Measurements from ENCODE around the gene MFGE8.
"Not testable (repeated sequence)": the region's sequence is repeated elsewhere in the genome, so short reads cannot be mapped to it uniquely, and the experiment has no call there.

The MFGE8 gene

GRCh38 chr15:88930579-88930978 lies 17.4 kb upstream of the MFGE8 start:
- DNase-seq (ENCODE audit: extremely low read depth, low read depth) = no peak

DNA sequence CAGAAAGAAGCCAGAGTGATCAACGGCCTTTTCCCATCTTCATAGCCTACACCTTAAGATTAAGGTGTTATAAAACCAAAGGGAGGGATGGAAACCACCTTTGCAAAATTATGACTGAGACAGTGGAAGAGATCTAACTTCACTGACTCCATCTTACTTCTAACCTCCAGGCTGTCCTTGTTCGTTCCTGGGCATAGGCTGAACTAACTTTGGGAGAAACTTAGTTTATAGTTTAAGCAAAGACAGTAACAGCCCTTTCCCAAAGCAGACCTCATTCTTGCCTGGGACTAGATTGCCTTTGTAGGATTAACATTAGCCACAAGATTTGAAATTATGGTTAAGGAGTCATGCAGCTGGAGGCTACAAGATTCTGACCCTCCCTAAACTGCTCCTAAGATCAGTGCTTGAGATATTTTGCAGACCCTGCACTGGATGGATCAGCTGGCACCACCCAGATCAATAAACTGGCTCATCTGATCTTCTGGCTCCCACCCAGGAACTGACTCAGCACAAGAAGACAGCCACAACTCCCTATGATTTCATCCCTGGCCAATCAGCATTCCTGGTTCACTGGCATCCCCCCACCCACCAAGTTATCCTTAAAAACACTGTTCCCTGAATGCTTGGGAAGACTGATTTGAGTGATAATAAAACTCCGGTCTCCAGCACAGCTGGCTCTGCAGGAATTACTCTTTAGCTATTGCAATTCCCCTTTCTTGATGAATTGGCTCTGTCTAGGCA lies 16.3 kb upstream of the MFGE8 start:
- DNase-seq (ENCODE audit: extremely low read depth, low read depth) = not testable (repeated sequence)

More at GRCh38 chr15:88930579-88930978, 17.4 kb upstream of the MFGE8 start:
- TF ChIP-seq, protein P1, sequence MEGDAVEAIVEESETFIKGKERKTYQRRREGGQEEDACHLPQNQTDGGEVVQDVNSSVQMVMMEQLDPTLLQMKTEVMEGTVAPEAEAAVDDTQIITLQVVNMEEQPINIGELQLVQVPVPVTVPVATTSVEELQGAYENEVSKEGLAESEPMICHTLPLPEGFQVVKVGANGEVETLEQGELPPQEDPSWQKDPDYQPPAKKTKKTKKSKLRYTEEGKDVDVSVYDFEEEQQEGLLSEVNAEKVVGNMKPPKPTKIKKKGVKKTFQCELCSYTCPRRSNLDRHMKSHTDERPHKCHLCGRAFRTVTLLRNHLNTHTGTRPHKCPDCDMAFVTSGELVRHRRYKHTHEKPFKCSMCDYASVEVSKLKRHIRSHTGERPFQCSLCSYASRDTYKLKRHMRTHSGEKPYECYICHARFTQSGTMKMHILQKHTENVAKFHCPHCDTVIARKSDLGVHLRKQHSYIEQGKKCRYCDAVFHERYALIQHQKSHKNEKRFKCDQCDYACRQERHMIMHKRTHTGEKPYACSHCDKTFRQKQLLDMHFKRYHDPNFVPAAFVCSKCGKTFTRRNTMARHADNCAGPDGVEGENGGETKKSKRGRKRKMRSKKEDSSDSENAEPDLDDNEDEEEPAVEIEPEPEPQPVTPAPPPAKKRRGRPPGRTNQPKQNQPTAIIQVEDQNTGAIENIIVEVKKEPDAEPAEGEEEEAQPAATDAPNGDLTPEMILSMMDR (IDR thresholded peaks at IDR 0.05; ENCODE audit: low read depth, low read length) = no peak

GRCh38 chr15:88928192-88928591 lies 15.0 kb upstream of the MFGE8 start:
- not testable (repeated sequence) for DNase-seq (ENCODE audit: extremely low read depth, low read depth)

GRCh38 chr15:88925648-88926047 lies 12.5 kb upstream of the MFGE8 start:
- not testable (repeated sequence) for DNase-seq (ENCODE audit: extremely low read depth, low read depth)

DNA sequence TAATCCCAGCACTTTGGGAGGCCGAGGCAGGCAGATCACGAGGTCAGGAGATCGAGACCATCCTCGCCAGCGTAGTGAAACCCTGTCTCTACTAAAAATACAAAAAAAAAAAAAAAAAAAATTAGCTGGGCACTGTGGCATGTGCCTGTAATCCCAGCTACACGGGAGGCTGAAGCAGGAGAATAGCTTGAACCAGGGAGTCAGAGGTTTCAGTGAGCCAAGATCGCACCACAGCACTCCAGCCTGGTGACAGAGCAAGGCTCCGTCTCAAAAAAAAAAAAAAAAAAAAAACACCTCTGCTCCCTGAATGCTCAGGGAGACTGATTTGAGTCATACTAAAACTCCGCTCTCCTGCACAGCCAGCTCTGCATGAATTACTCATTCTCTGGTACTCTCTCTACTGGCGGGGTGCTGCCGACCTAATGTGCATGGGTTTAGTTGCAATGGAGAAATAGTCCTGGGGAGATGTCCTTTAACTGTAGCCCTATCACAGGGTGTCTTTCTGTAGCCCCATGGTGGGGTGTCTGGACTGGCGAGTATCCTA lies 7.8 kb upstream of the MFGE8 start:
- DNase-seq (ENCODE audit: extremely low read depth, low read depth) = not testable (repeated sequence)

DNA sequence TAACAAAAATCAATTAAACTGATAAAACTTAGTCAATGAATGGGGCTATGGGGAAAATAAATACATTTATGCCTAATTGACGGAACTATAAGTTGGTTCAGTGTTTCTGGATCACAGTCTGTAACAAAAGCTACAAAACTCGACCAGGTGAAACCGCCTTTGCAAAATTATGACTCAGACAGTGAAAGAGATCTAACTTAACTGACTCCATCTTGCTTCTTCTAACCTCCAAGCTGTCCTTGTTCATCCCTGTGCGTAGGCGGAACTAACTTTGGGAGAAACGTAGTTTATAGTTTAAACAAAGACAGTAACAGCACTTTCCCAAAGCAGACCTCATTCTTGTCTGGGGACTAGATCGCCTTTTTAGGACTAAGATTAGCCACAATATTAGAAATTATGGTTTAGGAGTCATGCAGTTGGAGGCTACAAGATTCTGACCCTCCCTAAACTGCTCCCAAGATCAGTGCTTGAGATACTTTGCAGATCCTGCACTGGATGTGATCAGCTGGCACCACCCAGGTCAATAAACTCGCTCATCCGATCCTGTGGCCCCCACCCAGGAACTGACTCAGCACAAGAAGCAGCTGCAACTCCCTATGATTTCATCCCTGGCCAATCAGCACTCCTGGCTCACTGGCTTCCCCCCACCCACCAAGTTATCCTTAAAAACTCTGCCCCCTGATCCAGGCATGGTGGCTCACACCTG lies 7.2 kb upstream of the MFGE8 start:
- no peak for DNase-seq (ENCODE audit: extremely low read depth, low read depth)
- TF ChIP-seq, protein P1 (IDR thresholded peaks at IDR 0.05; ENCODE audit: low read depth, low read length) = no peak

DNA sequence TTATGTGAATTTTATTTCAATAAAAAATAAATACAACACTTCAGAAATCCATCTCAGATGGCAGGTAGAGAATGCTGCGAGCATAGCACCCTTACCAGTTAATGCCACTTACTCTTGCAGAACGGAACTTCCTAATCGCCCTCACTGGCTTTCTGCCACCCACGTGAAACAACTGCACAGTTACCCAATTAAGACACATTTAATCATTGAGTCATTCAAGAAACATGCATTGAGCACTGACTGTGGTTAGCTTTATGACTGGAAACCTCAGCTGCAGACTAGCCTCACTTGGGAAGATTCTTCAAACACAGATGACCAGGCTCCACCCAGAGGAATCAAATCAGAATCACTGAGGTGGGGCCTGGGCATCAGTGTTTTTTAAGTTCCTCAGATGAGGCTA lies 5.6 kb upstream of the MFGE8 start:
- TF ChIP-seq, protein P1 (IDR thresholded peaks at IDR 0.05; ENCODE audit: low read depth, low read length) = no peak
- DNase-seq (ENCODE audit: extremely low read depth, low read depth) = peak; percentile 80

DNA sequence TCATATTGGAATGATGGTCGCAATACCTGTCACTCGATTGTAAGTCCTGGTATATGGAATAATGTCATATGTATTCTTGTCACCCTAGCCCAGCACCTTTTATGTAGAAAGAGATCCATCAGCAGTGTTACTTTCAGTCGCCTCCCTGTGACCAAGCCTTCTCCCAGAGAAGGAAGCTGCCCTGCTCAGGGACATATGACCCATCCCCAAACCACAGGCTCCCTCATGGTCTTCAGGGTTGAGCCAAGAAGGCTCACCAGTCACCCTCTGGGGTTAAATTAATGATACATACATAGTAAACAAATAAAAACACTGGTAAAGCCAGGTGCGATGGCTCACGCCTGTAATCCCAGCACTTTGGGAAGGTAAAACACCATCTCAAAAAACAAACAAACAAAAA lies 4.6 kb upstream of the MFGE8 start:
- DNase-seq (ENCODE audit: extremely low read depth, low read depth) = no peak
- TF ChIP-seq, protein P1 (IDR thresholded peaks at IDR 0.05; ENCODE audit: low read depth, low read length) = no peak

GRCh38 chr15:88915354-88915753 lies 2.2 kb upstream of the MFGE8 start:
- TF ChIP-seq, protein P1 (IDR thresholded peaks at IDR 0.05; ENCODE audit: low read depth, low read length) = no peak
- DNase-seq (ENCODE audit: extremely low read depth, low read depth) = no peak

Data from AG09319 (cell line).